H1 (cell line): ENCODE measurements around the gene MYOD1. TPM values are rescaled to one million over a fixed set of nuclear protein-coding genes. Genes with fewer than 3 reads are reported as not detected.

Source experiments
- ASH2L ChIP-seq: fragments of 200-600, 300-600 bp; sonication (generic); IDR thresholded peaks from one replicate; pipeline ENCODE4 v1.7.1; 2017; ENCODE audit warnings: low read length
- polyA plus RNA-seq, 7 experiments: library from polyadenylated mRNA; depleted of rRNA in 3 of 7; stranded (reverse) in 5 of 7; unstranded in 2 of 7; fragments of >200 nt in 5 of 7; fragments of 200-250 nt in 2 of 7; gene quantifications; 1 replicate in 5 of 7; 2 replicates in 1 of 7; 4 replicates in 1 of 7; pipeline versions ENCODE4 v1.2.1 to v1.2.3, GENCODE V29; 2011 to 2013; ENCODE audit warnings: missing spikeins in 2 of 7, mixed read lengths in 2 of 7
- total RNA-seq: library from RNA; stranded (reverse); fragmentation: NEBNext Ultra II Directional; extraction: Animal tissue kit (Norgen Biotek cat#: 25700); gene quantifications from 2 replicates; pipeline ENCODE4 v1.2.1, GENCODE V29; 2021
- TF ChIP-seq, protein P1 (sequence below): IDR thresholded peaks from 2 replicates; pipeline ENCODE4 v1.6.1; 2011; ENCODE audit warnings: low read length, improper control_type of control experiment

The MYOD1 gene
- total and polyA plus RNA-seq, 2 of the 8 experiments (the other 6 are each of a cell fraction or from before 2014, with no cell fraction given): not detected

DNA sequence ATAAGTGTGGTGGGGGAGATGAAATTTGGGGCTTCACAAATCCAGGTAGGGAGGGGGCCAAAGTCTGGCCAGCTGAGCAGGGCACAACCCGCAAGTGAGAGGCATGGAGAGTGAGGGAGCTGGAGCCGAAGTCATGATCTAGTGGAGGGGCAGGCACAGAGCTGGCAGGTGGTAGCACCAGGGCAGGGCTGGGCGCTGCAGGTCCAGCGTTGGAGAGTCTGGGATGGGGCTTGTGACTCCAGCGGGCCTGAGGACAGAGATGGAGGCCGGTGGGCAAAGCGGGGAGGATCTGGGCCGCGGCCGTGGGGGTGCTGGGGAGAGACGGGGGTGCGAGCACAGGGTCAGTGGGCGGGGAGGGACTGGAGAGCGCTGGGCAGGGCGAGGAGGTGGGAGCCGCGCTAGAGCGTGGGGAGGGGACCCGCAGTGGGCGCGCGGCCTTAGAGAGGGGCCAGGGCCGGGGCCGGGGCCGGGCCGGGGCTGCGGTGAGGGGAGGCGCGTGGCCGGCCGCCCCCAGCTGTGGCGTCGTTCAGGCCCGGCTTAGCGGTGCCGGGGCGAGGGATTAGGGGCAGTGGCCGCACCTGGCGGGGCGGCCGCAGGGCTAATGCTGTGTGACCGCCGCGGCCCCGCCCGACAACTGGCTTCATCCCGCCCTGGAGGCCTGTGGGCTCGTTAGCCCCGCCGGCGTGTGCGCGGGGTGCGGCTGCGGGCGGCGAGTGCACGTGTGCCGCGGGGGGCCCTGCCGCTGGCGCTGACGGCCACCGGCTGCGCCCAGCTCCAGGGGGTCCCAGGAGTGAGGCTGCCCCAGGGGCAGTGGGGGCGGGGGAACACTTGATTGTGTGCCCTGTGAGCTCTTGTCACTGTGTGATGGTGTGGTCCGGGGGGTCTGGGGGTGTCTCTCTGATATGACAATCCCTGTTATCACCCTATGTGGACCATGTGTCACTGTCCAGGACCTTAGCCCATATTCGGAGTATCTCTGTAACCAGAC lies 23.6 kb upstream of the MYOD1 start (continued):
- TF ChIP-seq, protein P1, sequence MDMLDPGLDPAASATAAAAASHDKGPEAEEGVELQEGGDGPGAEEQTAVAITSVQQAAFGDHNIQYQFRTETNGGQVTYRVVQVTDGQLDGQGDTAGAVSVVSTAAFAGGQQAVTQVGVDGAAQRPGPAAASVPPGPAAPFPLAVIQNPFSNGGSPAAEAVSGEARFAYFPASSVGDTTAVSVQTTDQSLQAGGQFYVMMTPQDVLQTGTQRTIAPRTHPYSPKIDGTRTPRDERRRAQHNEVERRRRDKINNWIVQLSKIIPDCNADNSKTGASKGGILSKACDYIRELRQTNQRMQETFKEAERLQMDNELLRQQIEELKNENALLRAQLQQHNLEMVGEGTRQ: no peak
- no peak for TF ChIP-seq ASH2L
